IPS-20b (cell line): ENCODE data around the gene NOL8.

Source experiments
- H3K27ac ChIP-seq: one replicate; pipeline ENCODE4 v1.5.1; 2013; ENCODE audit warnings: low read length
- H3K27me3 ChIP-seq: 2 replicates; pipeline ENCODE4 v1.6.1; 2013; ENCODE audit warnings: mild to moderate bottlenecking, low read length, inconsistent platforms; ENCODE audit not compliant: insufficient read depth
- H3K36me3 ChIP-seq: 2 replicates; pipeline ENCODE4 v1.6.1; 2013; ENCODE audit warnings: low read depth, mild to moderate bottlenecking, inconsistent platforms, low read length, moderate library complexity; ENCODE audit not compliant: insufficient read depth
- H3K4me1 ChIP-seq: 2 replicates; pipeline ENCODE4 v1.6.1; 2013; ENCODE audit warnings: mild to moderate bottlenecking, control low read depth, inconsistent platforms, low read length, moderate library complexity; ENCODE audit not compliant: insufficient read depth
- H3K4me3 ChIP-seq: 2 replicates; pipeline ENCODE4 v1.5.1; 2013; ENCODE audit warnings: mild to moderate bottlenecking, low read length, inconsistent platforms
- H3K9ac ChIP-seq: 2 replicates; pipeline ENCODE4 v1.6.1; 2013; ENCODE audit warnings: low read depth, mild to moderate bottlenecking, inconsistent platforms, low read length, moderate library complexity
- H3K9me3 ChIP-seq: 2 replicates; pipeline ENCODE4 v1.6.1; 2013; ENCODE audit warnings: mild to moderate bottlenecking, low read depth, low read length, inconsistent platforms; ENCODE audit not compliant: insufficient read depth

NOL8 gene

DNA sequence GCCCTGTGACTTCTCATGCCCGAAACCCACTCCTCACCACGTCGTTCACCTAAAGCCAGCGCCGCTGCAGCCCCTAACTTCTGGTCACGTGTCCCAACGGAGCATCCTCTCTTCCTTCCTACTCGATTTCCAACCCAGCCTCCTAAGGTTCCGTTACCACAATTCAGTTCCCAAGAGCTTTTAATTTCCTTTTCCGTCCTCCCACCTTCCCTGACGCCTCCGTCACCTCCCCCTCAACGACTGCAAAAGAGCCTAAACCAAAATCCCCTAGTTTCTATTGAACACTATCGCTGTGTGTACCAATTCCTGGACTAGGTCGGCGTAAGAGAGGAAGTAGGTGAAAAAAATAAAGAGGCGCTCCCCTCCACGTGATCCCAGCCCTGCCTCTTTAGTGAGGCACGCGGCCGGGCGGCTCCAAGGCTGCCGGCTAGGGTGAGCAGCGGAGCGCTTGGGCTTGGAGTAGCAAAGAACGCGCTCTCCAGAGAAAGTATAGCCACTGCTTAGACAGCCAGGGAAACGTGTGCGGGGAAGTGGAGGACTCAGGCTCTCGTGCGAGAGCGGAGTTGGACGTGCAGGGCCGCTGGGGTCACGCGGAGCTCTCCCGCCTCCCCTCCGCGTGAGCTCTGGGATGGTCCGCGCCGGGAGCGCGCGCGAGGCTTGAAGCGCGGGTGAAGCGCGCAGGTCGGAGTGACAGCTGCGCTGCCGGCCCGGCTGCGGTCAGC is at the start of gene NOL8, which contains the start of gene CENPP:
NOL8 (minus strand) TSS at position 82 of the 722 bp plus-strand sequence. CDS start 1,189 bp downstream, outside the sequence.
CENPP (plus strand) TSS at position 685 of the 722 bp plus-strand sequence.
- Histone ChIP-seq H3K9me3 (no peaks in the 10 kb centered on the region), H3K9ac (peak within 1 kb of the TSS; percentile 96), H3K27ac (peak within 1 kb of the TSS; percentile 75), H3K27me3 (no peaks in the 10 kb centered on the region), H3K36me3 (peaks cover 29% of the 10 kb centered on the region), H3K4me3 (peak within 1 kb of the TSS; percentile 89), H3K4me1 (peaks cover 9% of the 10 kb centered on the region)

DNA sequence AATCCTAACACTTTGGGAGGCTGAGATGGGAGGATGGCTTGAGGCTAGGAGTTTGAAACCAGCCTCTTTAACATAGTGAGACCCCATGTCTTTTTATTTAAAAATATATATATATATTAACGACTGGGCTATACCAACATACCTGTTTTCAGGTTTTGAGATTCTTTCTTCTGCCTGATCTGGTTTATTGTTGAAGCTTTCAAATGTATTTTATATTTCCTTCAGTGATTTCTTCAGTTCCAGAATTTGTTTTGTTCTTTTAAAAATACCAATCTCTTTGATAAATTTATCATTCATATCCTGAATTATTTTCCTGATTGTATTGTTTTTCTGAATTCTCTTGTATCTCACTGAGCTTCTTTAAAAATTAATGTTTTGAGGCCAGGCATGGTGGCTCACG is 48.0 kb upstream of the NOL8 start:
- Histone ChIP-seq H3K4me3 (no peak overlapping the region), H3K4me1 (peaks cover 7% of the 10 kb centered on the region; the same call in 1 of the 2 replicates), H3K27me3 (no peaks in the 10 kb centered on the region), H3K9me3 (no peaks in the 10 kb centered on the region), H3K36me3 (no peaks in the 10 kb centered on the region), H3K27ac (no peak overlapping the region), H3K9ac (no peak overlapping the region)

DNA sequence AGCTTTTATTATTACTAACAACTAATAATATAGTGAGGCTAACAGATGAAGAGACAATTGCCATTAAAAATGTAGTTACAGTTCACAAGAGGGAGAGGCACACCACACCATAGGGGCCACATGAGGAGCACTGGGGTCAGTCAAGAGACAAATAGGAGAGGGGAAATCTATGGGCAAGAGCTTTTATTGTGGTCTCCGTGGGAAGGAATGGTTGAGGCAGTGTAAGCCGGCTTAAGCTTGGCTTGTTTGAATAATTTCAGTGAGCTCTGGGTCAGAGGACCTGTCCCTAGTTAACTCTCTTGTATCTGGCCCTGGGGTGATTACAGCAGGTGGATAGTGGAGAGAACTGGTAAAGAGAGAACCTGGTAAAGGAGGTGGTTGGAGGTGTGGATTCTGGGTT is 43.9 kb upstream of the NOL8 start:
- H3K4me3 ChIP-seq = no peak overlapping the region
- no peak overlapping the region for H3K9ac ChIP-seq
- no peaks in the 10 kb centered on the region for H3K36me3 ChIP-seq
- no peaks in the 10 kb centered on the region for H3K9me3 ChIP-seq
- H3K27ac ChIP-seq = no peak overlapping the region
- no peaks in the 10 kb centered on the region for H3K27me3 ChIP-seq
- H3K4me1 ChIP-seq = peaks cover 7% of the 10 kb centered on the region; the same call in 1 of the 2 replicates

DNA sequence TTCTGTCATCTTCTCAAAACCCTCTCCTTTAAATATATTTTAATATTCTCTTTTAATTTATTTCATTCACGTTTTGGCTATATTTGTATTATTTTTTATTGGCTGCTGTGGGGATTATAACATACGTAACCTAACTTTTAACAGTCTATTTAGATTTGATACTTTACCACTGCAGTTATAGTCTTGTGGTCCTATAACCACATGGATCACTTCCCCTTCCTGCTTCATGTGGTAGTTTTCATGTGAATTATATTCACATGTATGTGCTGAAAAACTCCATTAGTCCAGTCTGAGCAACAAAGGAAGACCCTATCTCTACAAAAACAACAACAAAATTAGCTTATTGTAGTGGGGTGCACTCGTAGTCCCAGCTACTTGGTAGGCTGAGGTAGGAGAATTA is 34.9 kb upstream of the NOL8 start:
- Histone ChIP-seq H3K9me3 (no peaks in the 10 kb centered on the region; the same call in 1 of the 2 replicates), H3K27me3 (no peaks in the 10 kb centered on the region), H3K27ac (no peak overlapping the region), H3K4me1 (no peaks in the 10 kb centered on the region), H3K9ac (no peak overlapping the region), H3K4me3 (no peak overlapping the region), H3K36me3 (no peaks in the 10 kb centered on the region)

DNA sequence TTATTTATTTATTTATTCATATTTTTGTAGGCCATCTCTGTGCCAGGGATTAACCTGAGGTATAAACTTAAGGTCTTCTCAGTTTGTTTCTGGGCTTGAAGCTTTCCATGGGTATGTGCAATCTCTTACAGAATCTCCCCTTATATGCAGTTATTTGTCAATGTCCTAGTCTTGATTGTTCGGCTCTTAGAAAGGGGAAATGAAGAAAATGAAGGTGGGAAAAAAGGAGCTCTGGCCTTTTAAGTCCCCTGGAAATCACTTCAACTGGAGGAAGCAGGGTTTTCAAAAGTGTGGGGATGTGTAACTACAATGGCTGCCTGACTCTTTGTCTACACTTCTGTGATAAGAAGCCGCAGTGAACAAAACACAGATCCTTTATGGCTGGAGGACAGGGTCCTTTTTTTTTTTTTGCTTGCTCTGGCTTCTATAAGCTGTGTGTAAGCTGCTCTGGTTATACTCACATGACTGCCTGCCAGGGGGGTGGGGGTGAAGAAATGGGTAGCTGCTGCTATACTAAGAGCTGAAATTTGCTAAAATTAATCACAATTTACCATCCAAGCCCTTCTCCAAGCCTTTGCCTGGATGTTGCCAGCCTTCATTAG is 34.3 kb upstream of the NOL8 start:
- no peaks in the 10 kb centered on the region; the same call in 1 of the 2 replicates for H3K9me3 ChIP-seq
- H3K9ac ChIP-seq = no peak overlapping the region
- no peak overlapping the region for H3K27ac ChIP-seq
- H3K4me3 ChIP-seq = no peak overlapping the region
- H3K4me1 ChIP-seq = no peaks in the 10 kb centered on the region
- no peaks in the 10 kb centered on the region for H3K36me3 ChIP-seq
- no peaks in the 10 kb centered on the region for H3K27me3 ChIP-seq

DNA sequence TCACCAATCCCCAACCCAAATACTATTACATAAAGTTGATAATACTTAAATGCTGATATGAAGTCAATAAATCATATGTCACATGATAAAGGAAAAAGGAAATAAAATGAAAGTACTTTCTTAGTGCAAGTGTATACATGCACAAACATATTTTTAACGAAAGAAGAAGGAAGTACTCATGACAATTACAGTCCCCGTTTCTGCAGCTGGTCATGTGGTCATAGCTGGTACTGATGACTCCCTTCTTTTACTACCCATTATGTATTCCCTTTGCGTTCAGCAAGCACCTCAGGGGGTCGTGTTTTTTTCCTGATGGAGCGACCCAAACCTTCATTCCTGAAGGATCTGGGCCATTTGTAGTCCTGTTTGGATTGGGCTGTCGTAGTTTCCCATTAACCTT is 27.9 kb upstream of the NOL8 start:
- H3K27me3 ChIP-seq = no peaks in the 10 kb centered on the region
- H3K4me1 ChIP-seq = no peaks in the 10 kb centered on the region
- no peaks in the 10 kb centered on the region for H3K36me3 ChIP-seq
- H3K4me3 ChIP-seq = no peak overlapping the region
- H3K9me3 ChIP-seq = no peaks in the 10 kb centered on the region; the same call in 1 of the 2 replicates
- H3K9ac ChIP-seq = no peak overlapping the region
- H3K27ac ChIP-seq = no peak overlapping the region

DNA sequence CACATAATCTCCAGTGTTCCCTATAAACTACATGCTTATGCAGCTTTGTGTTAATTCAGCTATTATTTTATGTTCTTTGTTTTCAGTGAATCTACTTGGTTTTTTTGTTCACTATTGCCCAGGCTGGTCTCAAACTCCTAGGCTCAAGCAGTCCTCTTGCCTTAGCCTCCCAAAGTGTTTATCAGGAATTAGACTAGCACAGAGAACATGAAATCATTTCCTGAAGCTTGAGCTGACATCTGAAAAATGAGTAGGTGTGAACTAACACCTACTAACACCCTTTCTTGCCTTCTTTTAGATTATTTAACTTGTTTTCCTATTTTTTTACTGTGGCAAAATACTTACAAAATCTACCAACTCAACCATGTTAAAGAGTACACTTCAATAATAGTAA is 25.6 kb upstream of the NOL8 start:
- H3K4me1 ChIP-seq = no peaks in the 10 kb centered on the region
- H3K27ac ChIP-seq = no peak overlapping the region
- no peaks in the 10 kb centered on the region for H3K9me3 ChIP-seq
- H3K27me3 ChIP-seq = no peaks in the 10 kb centered on the region
- no peak overlapping the region for H3K9ac ChIP-seq
- no peak overlapping the region for H3K4me3 ChIP-seq
- H3K36me3 ChIP-seq = no peaks in the 10 kb centered on the region

DNA sequence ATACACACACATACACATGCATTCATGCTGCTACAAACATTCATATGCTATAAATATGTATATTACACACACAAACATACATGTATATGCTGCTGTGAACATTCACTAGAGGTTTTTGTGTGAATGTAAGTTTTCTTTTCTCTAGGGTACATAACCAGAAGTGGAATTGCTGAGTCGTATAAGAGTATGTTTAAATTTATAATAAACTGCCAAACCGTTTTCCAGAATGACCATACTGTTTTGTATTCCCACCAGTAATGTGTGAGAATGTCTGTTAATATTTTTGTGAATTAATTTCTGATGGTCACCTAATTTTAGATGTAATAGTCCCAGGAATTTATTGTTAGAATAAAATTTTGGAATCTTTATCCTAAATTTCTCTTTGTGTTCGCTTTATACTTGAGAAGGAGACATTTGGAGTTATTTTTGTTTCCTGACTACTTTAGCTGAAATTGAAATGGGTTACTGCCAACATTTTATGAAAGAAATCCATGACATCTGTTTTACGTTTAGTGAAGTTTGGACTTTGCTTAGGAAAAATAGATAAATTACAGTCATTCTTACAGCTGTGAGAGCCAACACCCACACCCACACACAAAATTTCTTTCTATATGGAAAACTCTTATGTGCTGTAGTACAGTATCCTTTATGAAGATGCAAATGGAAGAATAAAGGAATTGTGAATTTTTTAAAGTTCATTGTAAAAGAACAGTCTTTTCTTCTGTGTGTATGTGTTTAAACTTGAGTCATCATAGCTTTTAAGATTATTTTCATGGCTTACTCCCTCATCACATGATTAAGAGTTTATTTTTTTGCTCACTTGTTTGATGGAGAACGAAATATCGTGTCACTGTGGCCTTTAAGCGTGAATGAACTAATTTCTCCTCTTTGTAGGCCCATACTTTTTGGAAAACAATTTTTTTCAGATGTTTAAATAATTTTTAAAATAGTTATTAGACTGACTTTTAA is 24.9 kb upstream of the NOL8 start:
- H3K27me3 ChIP-seq = no peaks in the 10 kb centered on the region
- no peak overlapping the region for H3K27ac ChIP-seq
- no peak overlapping the region for H3K4me3 ChIP-seq
- H3K36me3 ChIP-seq = no peaks in the 10 kb centered on the region
- no peaks in the 10 kb centered on the region for H3K4me1 ChIP-seq
- no peak overlapping the region for H3K9ac ChIP-seq
- H3K9me3 ChIP-seq = no peaks in the 10 kb centered on the region

DNA sequence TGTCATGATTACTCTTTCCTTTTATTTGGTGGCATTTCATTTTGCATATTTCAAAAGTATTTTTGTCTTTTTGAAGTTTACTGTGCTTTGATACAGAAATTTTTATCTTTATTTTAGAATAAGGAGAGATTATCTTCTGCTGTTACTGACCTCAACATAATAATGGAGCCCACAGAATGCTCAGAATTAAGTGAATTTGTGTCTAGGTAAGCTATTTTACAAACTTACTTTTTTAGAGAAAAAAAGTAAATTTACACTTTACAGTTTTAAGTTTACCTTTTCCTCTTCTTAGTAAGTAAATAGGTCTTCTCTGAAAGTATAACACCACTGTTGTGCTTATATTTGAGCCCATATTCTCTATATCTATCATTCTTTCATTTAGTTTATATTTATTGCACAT is 20.4 kb upstream of the NOL8 start:
- no peak overlapping the region for H3K9ac ChIP-seq
- no peaks in the 10 kb centered on the region for H3K4me1 ChIP-seq
- no peaks in the 10 kb centered on the region for H3K27me3 ChIP-seq
- H3K9me3 ChIP-seq = no peaks in the 10 kb centered on the region; the same call in none of the 2 replicates
- no peak overlapping the region for H3K27ac ChIP-seq
- H3K4me3 ChIP-seq = no peak overlapping the region
- H3K36me3 ChIP-seq = peaks cover 4% of the 10 kb centered on the region; the same call in 1 of the 2 replicates

DNA sequence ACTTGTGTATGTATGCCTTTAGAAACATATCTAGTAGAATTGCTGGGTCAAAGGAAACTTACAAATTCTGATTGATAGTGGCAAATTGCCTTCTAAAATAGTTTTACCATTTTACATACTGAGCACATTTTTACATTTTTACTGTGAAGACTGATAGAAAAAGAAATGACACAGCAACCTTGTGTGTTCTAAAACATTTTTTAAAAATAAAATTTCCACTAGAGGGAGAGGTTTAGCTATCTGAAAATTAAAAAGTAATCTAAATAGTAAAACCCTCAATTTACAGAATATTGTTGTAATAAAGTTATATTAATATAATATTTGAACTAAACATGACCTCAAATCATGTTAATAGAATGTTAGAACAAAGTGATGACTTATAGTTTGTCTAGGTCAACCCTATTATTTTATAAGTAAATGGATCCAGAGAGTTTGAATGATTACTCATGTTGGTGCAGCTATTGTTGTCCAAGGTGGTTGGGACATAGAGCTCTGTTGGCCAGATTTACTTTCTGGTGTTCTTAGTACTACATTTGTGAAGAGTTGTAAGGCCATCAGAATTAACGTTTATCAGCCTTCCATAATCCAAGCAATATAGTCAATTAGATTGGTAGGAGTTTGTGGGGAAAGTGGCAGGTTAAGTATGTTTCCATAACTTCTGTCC is 17.8 kb upstream of the NOL8 start:
- Histone ChIP-seq H3K4me3 (no peak overlapping the region), H3K4me1 (no peaks in the 10 kb centered on the region), H3K9me3 (no peaks in the 10 kb centered on the region; the same call in none of the 2 replicates), H3K27ac (no peak overlapping the region), H3K27me3 (no peaks in the 10 kb centered on the region), H3K36me3 (peaks cover 27% of the 10 kb centered on the region), H3K9ac (no peak overlapping the region)

DNA sequence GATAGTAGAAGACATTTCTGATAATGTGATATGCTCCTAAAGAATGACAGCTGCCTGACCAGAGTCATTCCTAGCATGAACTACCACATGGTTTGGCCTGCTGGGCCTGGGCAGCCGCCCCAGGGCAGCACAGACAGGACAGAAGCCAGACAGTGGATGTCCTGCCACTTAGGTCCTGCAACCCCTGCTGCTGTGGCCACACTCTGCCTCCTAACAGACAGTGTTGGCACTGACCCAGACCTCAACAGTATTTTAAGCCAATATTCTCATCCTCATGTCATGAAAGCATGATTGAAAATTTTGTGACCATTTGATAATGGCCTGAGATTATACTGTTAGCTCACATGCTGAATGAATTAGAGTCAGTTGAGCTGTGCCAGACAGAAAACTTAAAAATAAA is 16.4 kb upstream of the NOL8 start:
- Histone ChIP-seq H3K4me3 (no peak overlapping the region), H3K4me1 (no peaks in the 10 kb centered on the region), H3K27me3 (no peaks in the 10 kb centered on the region), H3K9ac (no peak overlapping the region), H3K36me3 (peaks cover 35% of the 10 kb centered on the region), H3K27ac (no peak overlapping the region), H3K9me3 (no peaks in the 10 kb centered on the region; the same call in none of the 2 replicates)
